ENCODE data around the gene TM9SF2. TPM values are rescaled to one million over a fixed set of nuclear protein-coding genes. Genes with fewer than 3 reads are reported as not detected.
A peak's percentile ranks its signal among the peaks of the same experiment; 100 is the strongest.
"Not testable (repeated sequence)": the region's sequence is repeated elsewhere in the genome, so short reads cannot be mapped to it uniquely, and the experiment has no call there.

TM9SF2 gene
- total RNA-seq, 2 donors from 2014 or later, result 92.9 to 107 TPM

- TF ChIP-seq CTCF (IDR thresholded peaks at IDR 0.05), result no peak
- no peaks in the 10 kb centered on the region for H3K36me3 ChIP-seq
- H3K4me1 ChIP-seq (ENCODE audit: control insufficient read depth in 1 of 2, low read depth in 2 of 2), result peaks cover 0 to 28% of the 10 kb centered on the region in 2 donors
- H3K27me3 ChIP-seq (replicated peaks; ENCODE audit: insufficient read depth), result no peaks in the 10 kb centered on the region
- H3K9me3 ChIP-seq, result no peaks in the 10 kb centered on the region
- H3K4me3 ChIP-seq, result no peak overlapping the region
- ATAC-seq (ENCODE audit: insufficient number of reproducible peaks, low FRiP score, low read depth) (no peak), DNase-seq (ENCODE audit: low spot score) (no peak)
- peak overlapping the region in 1 of 2 donors; percentile 37 for H3K27ac ChIP-seq
Observed at GRCh38 chr13:99481366-99481765, 19.9 kb upstream of the TM9SF2 start.

- H3K4me3 ChIP-seq, result no peak overlapping the region
- H3K4me1 ChIP-seq (ENCODE audit: control insufficient read depth in 1 of 2, low read depth in 2 of 2), result peaks cover 0 to 26% of the 10 kb centered on the region in 2 donors
- H3K27ac ChIP-seq, result no peak overlapping the region
- H3K36me3 ChIP-seq, result no peaks in the 10 kb centered on the region
- no peak for ATAC-seq (ENCODE audit: insufficient number of reproducible peaks, low FRiP score, low read depth)
- H3K9me3 ChIP-seq, result no peaks in the 10 kb centered on the region
- TF ChIP-seq CTCF (IDR thresholded peaks at IDR 0.05), result no peak
- no peaks in the 10 kb centered on the region for H3K27me3 ChIP-seq (replicated peaks; ENCODE audit: insufficient read depth)
- DNase-seq (ENCODE audit: low spot score), result no peak
Observed at GRCh38 chr13:99484473-99484872, 16.8 kb upstream of the TM9SF2 start.

GRCh38 chr13:99486996-99487395, 14.3 kb upstream of the TM9SF2 start:
- Histone ChIP-seq H3K4me1 (ENCODE audit: control insufficient read depth in 1 of 2, low read depth in 2 of 2) (peaks cover 0 to 3% of the 10 kb centered on the region in 2 donors), H3K36me3 (no peaks in the 10 kb centered on the region), H3K4me3 (no peak overlapping the region), H3K9me3 (no peaks in the 10 kb centered on the region), H3K27me3 (replicated peaks; ENCODE audit: insufficient read depth) (no peaks in the 10 kb centered on the region), H3K27ac (no peak overlapping the region)
- ATAC-seq (ENCODE audit: insufficient number of reproducible peaks, low FRiP score, low read depth), result no peak
- no peak for DNase-seq (ENCODE audit: low spot score)
- TF ChIP-seq CTCF (IDR thresholded peaks at IDR 0.05), result no peak

GRCh38 chr13:99489028-99489427, 12.2 kb upstream of the TM9SF2 start:
- Histone ChIP-seq H3K4me3 (no peak overlapping the region), H3K27me3 (replicated peaks; ENCODE audit: insufficient read depth) (no peaks in the 10 kb centered on the region), H3K36me3 (no peaks in the 10 kb centered on the region), H3K27ac (no peak overlapping the region), H3K9me3 (no peaks in the 10 kb centered on the region), H3K4me1 (ENCODE audit: control insufficient read depth in 1 of 2, low read depth in 2 of 2) (no peaks in the 10 kb centered on the region)
- no peak for ATAC-seq (ENCODE audit: insufficient number of reproducible peaks, low FRiP score, low read depth)
- no peak for TF ChIP-seq CTCF (IDR thresholded peaks at IDR 0.05)
- DNase-seq (ENCODE audit: low spot score), result no peak

- H3K4me1 ChIP-seq (ENCODE audit: control insufficient read depth in 1 of 2, low read depth in 2 of 2); H3K9me3 ChIP-seq; H3K4me3 ChIP-seq; ATAC-seq (ENCODE audit: insufficient number of reproducible peaks, low FRiP score, low read depth); H3K27ac ChIP-seq; H3K27me3 ChIP-seq (replicated peaks; ENCODE audit: insufficient read depth); DNase-seq (ENCODE audit: low spot score); H3K36me3 ChIP-seq: not testable (repeated sequence)
Observed at GRCh38 chr13:99491750-99492149, 9.5 kb upstream of the TM9SF2 start.

- no peak for TF ChIP-seq CTCF (IDR thresholded peaks at IDR 0.05)
- Histone ChIP-seq H3K4me1 (ENCODE audit: control insufficient read depth in 1 of 2, low read depth in 2 of 2) (peaks cover 13 to 35% of the 10 kb centered on the region in 2 donors), H3K4me3 (peak overlapping the region; percentile 74), H3K9me3 (no peaks in the 10 kb centered on the region), H3K36me3 (no peaks in the 10 kb centered on the region), H3K27ac (peak overlapping the region; percentile 68 to 92), H3K27me3 (replicated peaks; ENCODE audit: insufficient read depth) (no peaks in the 10 kb centered on the region)
- DNase-seq (ENCODE audit: low spot score), result no peak
- no peak for ATAC-seq (ENCODE audit: insufficient number of reproducible peaks, low FRiP score, low read depth)
Observed at GRCh38 chr13:99495466-99496183, 5.6 kb upstream of the TM9SF2 start.
